Endometrial microvascular endothelial cells (primary cell): ENCODE measurements around the gene TMEM222. TPM values are rescaled to one million over a fixed set of nuclear protein-coding genes. Genes with fewer than 3 reads are reported as not detected.
"Not testable (repeated sequence)": the region's sequence is repeated elsewhere in the genome, so short reads cannot be mapped to it uniquely, and the experiment has no call there.

Source experiments
- in situ Hi-C: cut with HindIII; loops from 2 replicates; pipeline ENCODE4 v1.10.0; 2017; ENCODE audit warnings: low sequenced_read_pairs, low pct_unique_long_range_greater_than_20kb; ENCODE audit errors: inconsistent ontology term
- total RNA-seq: library from RNA; depleted of rRNA; stranded (reverse); fragments of >200 nt; gene quantifications from one replicate; pipeline ENCODE4 v1.2.3, GENCODE V29; 2015; ENCODE audit errors: inconsistent ontology term

The TMEM222 gene
- 29.5 TPM for total RNA-seq

- in situ Hi-C loops = no loop called here
These were observed at the start of gene TMEM222 for GRCh38 chr1:27321813-27322568. Gene TMEM222, plus strand, starts transcription at chr1:27322163. Its CDS starts 35 bp downstream, at chr1:27322198.

- in situ Hi-C loops = no loop called here
These were observed 47.8 kb upstream of the TMEM222 start for GRCh38 chr1:27274204-27274603.

- in situ Hi-C loops = no loop called here
These were observed 46.3 kb upstream of the TMEM222 start for GRCh38 chr1:27275696-27276095.

- in situ Hi-C loops = no loop called here
These were observed 37.3 kb upstream of the TMEM222 start for GRCh38 chr1:27284425-27285273.

GRCh38 chr1:27285274-27285660, 36.7 kb upstream of the TMEM222 start:
- in situ Hi-C loops = no loop called here

GRCh38 chr1:27285821-27286220, 36.1 kb upstream of the TMEM222 start:
- in situ Hi-C loops = not testable (repeated sequence)

- in situ Hi-C loops = not testable (repeated sequence)
These were observed 32.8 kb upstream of the TMEM222 start for GRCh38 chr1:27289125-27289524.

- in situ Hi-C loops = no loop called here
These were observed 31.4 kb upstream of the TMEM222 start for GRCh38 chr1:27290581-27290980.

GRCh38 chr1:27292106-27292505, 29.9 kb upstream of the TMEM222 start:
- in situ Hi-C loops = no loop called here

- in situ Hi-C loops = no loop called here
These were observed 28.0 kb upstream of the TMEM222 start for GRCh38 chr1:27293915-27294314.

- in situ Hi-C loops = no loop called here
These were observed 25.1 kb upstream of the TMEM222 start for GRCh38 chr1:27296773-27297291.

- in situ Hi-C loops = no loop called here
These were observed 24.1 kb upstream of the TMEM222 start for GRCh38 chr1:27297903-27298302.

GRCh38 chr1:27298632-27299384, 23.2 kb upstream of the TMEM222 start:
- in situ Hi-C loops = no loop called here

- in situ Hi-C loops = no loop called here
These were observed 22.3 kb upstream of the TMEM222 start for GRCh38 chr1:27299385-27300271.

GRCh38 chr1:27300341-27301051, 21.5 kb upstream of the TMEM222 start:
- in situ Hi-C loops = no loop called here

GRCh38 chr1:27301052-27301422, 20.9 kb upstream of the TMEM222 start:
- in situ Hi-C loops = no loop called here

GRCh38 chr1:27301582-27302199, 20.3 kb upstream of the TMEM222 start:
- in situ Hi-C loops = no loop called here
